ENCODE measurements around the gene RBM8A.

DNA sequence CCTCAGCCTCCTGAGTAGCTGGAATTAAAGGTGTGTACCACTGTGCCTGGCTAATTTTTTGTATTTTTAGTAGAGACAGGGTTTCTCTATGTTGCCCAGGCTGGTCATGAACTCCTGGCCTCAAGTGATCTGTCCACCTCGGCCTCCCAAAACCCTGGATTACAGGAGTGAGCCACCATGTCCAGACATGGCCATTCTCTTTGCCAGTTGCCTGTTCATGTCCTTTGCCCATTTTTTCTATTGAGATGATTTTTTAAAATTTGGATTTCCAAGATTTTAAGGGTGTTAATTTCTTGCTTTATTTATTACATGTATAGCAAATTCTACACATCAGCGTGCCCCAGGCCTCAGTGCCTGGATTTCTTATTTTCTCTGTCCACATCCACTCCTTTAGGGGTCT is 40.0 kb upstream of the RBM8A start:
- TF ChIP-seq, protein P1, sequence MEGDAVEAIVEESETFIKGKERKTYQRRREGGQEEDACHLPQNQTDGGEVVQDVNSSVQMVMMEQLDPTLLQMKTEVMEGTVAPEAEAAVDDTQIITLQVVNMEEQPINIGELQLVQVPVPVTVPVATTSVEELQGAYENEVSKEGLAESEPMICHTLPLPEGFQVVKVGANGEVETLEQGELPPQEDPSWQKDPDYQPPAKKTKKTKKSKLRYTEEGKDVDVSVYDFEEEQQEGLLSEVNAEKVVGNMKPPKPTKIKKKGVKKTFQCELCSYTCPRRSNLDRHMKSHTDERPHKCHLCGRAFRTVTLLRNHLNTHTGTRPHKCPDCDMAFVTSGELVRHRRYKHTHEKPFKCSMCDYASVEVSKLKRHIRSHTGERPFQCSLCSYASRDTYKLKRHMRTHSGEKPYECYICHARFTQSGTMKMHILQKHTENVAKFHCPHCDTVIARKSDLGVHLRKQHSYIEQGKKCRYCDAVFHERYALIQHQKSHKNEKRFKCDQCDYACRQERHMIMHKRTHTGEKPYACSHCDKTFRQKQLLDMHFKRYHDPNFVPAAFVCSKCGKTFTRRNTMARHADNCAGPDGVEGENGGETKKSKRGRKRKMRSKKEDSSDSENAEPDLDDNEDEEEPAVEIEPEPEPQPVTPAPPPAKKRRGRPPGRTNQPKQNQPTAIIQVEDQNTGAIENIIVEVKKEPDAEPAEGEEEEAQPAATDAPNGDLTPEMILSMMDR (tag by site-specific recombination; IDR thresholded peaks at IDR 0.05): no peak
- TF ChIP-seq ZNF133 (tag by site-specific recombination; IDR thresholded peaks at IDR 0.05): no peak
- no peak for TF ChIP-seq ZNF843 (tag by site-specific recombination; IDR thresholded peaks at IDR 0.05)
- TF ChIP-seq ZNF121 (tag by site-specific recombination; IDR thresholded peaks at IDR 0.05): no peak
